GM10248 (cell line): ENCODE data around the gene GNAT3.

ENCODE experiments used
- CTCF ChIA-PET: fragments of 300-600 bp; sonication (Branson Sonifier 250); formaldehyde crosslinking; extraction: SDS; loops from one replicate; lab custom pipeline; 2021; ENCODE audit warnings: antibody characterized with exemption; lab: Yijun Ruan, JAX
- POLR2A ChIA-PET: fragments of 350-650 bp; sonication (Branson Sonifier 250); formaldehyde crosslinking; extraction: SDS; loops from one replicate; lab custom pipeline; 2020; ENCODE audit warnings: antibody characterized with exemption; lab: Yijun Ruan, JAX
- DNase-seq: peaks from one replicate; pipeline ENCODE4 v3.0.0; 2012; ENCODE audit errors: extremely low spot score
- CTCF ChIP-seq: IDR thresholded peaks from 2 replicates; pipeline ENCODE4 v1.5.1; 2012; ENCODE audit warnings: mild to moderate bottlenecking, low read depth; ENCODE audit errors: extremely low read depth, missing control alignments, control extremely low read depth

GNAT3 gene

GRCh38 chr7:80528689-80529088 lies 16.8 kb upstream of the GNAT3 start:
- no peak for DNase-seq
- ChIA-PET CTCF (no interaction called here), POLR2A (no interaction called here)
- TF ChIP-seq CTCF = no peak

DNA sequence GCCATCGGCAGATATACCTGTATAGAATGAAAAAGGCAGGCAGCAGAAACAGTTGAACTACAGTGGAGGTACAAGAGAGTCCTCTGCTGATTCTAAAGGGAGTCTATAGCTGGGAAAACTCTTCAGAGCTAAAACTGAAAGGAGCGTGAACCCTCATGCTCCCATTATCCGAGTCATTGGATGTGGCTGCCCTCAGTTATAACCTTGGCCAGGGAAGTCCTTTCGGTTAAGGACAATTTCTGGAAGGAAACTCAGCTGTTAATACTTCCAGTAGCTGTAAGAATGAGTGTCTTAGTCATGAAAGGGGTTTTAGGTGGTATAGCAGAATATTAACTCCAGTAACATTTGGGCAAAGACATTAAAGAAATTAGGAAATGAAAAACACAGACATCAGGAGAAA lies 14.6 kb upstream of the GNAT3 start:
- ChIA-PET POLR2A (no interaction called here), CTCF (no interaction called here)
- DNase-seq = no peak
- no peak for TF ChIP-seq CTCF

DNA sequence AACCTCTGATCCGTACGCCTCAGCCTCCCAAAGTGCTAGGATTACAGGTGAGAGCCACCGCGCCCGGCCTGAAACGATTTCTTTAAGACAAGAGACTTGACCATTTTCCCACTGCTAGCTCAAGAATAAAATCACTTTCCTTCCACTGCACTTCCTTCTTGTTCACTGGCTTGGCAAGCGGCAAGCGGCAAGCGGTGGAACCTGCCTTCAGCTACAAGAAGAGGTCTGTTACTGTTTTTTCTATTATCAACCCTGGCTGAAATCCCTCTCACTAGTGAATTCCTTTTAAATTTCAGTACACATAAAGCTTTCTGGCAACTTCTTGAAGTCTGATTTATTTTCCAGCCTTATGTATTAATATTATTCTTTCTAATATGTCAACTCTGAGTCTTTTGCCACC lies 12.8 kb upstream of the GNAT3 start:
- ChIA-PET CTCF (interaction anchor here (1.0 kb wide), 1 partner anchor 9 kb away, joined by 4 read pairs; no protein-coding TSS in a partner anchor), POLR2A (no interaction called here)
- no peak for TF ChIP-seq CTCF
- no peak for DNase-seq

DNA sequence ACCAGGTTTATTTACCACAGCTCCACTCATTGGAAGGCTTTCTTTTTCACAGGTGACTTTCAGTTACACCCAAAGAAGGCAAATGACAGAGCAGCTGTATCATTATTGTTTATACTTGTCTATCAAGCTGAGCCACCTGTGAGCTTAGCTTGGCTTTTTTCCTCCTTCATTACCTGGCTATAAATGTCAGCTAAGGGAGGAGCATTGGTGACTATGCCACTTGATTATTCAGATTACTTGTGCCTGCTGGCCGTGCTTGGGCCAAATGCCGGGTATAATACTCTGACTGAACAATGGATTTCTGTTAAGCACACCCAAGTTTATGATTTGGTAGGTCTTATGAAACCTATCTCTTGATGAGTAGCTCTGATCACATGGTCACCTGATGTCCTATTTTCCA lies 9.9 kb upstream of the GNAT3 start:
- ChIA-PET POLR2A (no interaction called here), CTCF (no interaction called here)
- no peak for DNase-seq

DNA sequence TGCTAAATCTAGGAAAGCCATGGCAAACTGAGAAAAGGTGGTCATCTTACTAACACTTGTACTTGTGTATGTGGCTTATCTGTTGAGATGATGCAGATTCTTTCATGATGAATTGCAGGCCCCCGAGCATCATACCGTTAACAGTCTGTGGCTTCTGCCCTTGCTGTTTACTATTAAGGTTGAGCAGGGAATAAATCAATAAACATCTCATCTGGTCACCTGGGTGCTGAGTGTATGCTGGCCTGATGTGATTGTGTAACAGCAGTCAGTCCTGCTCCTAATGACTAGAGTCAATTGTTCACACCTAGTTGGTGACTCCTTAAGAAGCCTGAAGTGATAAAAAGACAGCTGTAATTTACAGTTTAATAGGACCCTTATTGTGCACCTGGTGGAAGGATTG lies 8.3 kb upstream of the GNAT3 start:
- DNase-seq = no peak
- no peak for TF ChIP-seq CTCF
- ChIA-PET POLR2A (no interaction called here), CTCF (no interaction called here)

More for the DNA sequence above, 9.9 kb upstream of the GNAT3 start:
- TF ChIP-seq CTCF = no peak

DNA sequence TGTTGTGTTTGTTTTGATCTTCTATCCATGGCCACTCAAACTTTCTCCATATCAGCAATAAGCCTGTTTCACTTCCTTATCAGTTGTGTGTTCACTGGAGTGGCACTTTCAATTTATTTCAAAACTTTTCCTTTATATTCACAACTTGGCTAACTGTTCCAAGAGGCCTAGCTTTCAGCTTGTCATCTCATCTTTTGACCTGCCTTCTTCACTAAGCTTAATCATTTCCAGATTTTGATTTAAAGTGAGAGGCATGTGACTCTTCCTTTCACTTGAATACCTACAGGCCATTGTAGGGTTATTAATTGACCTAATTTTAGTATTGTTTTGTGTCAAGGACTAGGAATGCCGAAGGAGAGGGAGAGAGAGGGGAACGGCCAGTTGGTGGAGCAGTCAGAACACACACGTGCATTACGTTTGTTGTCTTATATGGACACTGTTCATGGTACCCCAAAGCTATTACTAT lies 5.5 kb upstream of the GNAT3 start:
- DNase-seq = no peak
- ChIA-PET CTCF (no interaction called here), POLR2A (interaction anchor here (0.6 kb wide), 1 partner anchor 40 kb away, joined by 3 read pairs; no protein-coding TSS in a partner anchor)
- TF ChIP-seq CTCF = no peak
